Urothelium cell line (cell line): ENCODE data around the gene ZNF471.

Experiments
- DNase-seq: peaks from one replicate; pipeline ENCODE4 v3.0.0; 2011; ENCODE audit warnings: low spot score, mixed read lengths
- FAIRE-seq: peaks from 2 replicates; lab custom pipeline; 2011; peaks lifted over from hg19 to GRCh38; lab: Jason Lieb, UNC

ZNF471 gene

DNA sequence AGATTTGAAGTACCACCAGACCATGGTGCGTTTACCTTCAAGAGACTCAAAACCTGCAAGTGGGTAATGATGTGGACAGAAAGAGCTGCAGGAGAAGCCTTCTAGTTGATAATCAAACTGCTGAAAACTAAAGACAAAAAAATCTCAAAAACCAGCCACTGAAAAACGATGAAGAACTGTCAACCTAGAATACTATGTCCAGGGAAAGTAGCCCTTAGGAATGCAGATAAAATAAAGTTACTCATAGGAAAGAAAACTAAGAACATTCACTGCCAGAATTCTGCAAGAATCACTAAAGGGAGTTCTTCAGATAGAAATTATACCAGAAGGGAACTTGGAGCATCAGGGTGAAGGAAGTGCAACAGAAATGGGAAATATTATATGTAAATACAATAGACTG is 64.9 kb downstream of the ZNF471 start:
- no peak for FAIRE-seq
- DNase-seq, result no peak

DNA sequence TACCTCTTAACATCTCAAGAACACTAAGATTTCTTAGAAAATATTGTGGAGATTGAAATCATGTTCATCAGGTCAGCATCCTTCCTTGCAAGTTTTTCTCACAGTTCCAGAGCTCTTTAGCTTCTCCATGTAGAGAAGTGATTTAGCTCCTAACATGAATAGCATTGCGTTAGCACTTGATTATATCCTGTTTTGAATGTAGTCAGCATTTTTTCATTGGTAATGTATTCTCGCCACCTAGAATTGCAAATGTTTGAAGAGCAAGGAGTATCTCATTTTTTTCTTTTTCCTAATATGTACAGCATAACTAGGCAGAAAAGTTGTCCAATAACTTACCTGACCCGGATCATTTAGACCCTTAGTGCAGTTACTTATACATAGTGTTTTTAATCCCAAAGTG is 66.3 kb downstream of the ZNF471 start:
- no peak for FAIRE-seq
- no peak for DNase-seq

DNA sequence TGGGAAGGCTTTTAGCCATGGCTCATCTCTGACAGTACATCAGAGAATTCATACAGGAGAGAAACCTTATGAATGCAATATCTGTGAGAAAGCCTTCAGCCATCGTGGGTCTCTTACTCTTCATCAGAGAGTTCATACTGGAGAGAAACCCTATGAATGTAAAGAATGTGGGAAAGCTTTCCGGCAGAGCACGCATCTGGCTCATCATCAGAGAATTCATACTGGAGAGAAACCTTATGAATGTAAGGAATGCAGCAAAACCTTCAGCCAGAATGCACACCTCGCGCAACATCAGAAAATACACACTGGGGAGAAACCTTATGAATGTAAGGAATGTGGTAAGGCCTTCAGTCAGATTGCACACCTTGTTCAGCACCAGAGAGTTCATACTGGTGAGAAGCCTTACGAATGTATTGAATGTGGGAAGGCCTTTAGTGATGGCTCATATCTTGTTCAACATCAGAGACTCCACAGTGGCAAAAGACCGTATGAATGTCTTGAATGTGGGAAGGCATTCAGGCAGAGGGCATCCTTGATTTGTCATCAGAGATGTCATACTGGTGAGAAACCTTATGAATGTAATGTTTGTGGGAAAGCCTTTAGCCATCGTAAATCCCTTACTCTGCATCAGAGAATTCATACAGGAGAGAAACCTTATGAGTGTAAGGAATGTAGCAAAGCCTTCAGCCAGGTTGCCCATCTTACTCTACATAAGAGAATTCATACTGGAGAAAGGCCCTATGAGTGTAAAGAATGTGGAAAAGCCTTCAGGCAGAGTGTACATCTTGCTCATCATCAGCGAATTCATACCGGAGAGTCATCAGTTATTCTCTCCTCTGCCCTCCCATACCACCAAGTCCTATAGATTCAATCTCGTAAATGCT is 70.3 kb downstream of the ZNF471 start:
- no peak for FAIRE-seq

More for the DNA sequence above, 70.3 kb downstream of the ZNF471 start:
- no peak for DNase-seq
